Stimulated activated CD4-positive, alpha-beta T cell treated with anti-CD3 and anti-CD28 coated beads, Interleukin-1b, Interleukin-23, amount 100 ng/mL, for 48 hours (primary cell): ENCODE measurements around the gene ZNF268.
"Not testable (repeated sequence)": the region's sequence is repeated elsewhere in the genome, so short reads cannot be mapped to it uniquely, and the experiment has no call there.

ENCODE experiments used
- DNase-seq: peaks from one replicate; pipeline ENCODE4 v3.0.0-alpha.2; 2020

Gene ZNF268

GRCh38 chr12:133231001-133231400, 49.7 kb downstream of the ZNF268 start:
- no peak for DNase-seq

- DNase-seq: no peak
Measured at GRCh38 chr12:133233006-133233405, 51.7 kb downstream of the ZNF268 start.

- no peak for DNase-seq
Measured at GRCh38 chr12:133233993-133234564, 52.8 kb downstream of the ZNF268 start.

- no peak for DNase-seq
Measured at GRCh38 chr12:133234971-133235370, 53.7 kb downstream of the ZNF268 start.

- DNase-seq: no peak
Measured at GRCh38 chr12:133235401-133236112, 54.3 kb downstream of the ZNF268 start, which contains the start of gene ANHX. ANHX (minus strand) TSS chr12:133235877; CDS start chr12:133234356, 1,521 bp downstream.

GRCh38 chr12:133236144-133236543, 54.8 kb downstream of the ZNF268 start:
- no peak for DNase-seq

- no peak for DNase-seq
Measured at GRCh38 chr12:133236556-133236955, 55.3 kb downstream of the ZNF268 start.

- no peak for DNase-seq
Measured at GRCh38 chr12:133251732-133252131, 70.4 kb downstream of the ZNF268 start.

GRCh38 chr12:133255833-133256232, 74.5 kb downstream of the ZNF268 start:
- DNase-seq: not testable (repeated sequence)

GRCh38 chr12:133256321-133256720, 75.0 kb downstream of the ZNF268 start:
- no peak for DNase-seq

- no peak for DNase-seq
Measured at GRCh38 chr12:133264173-133264572, 82.9 kb downstream of the ZNF268 start.
